Loucy (cell line): ENCODE data around the gene LAMTOR5.

Experiments
- EZH2phosphoT487 ChIP-seq: fragments of 200-600 bp; IDR thresholded peaks from 2 replicates; pipeline ENCODE4 v1.6.1; 2018; ENCODE audit warnings: antibody characterized with exemption, mild to moderate bottlenecking, moderate library complexity, borderline replicate concordance
- TF ChIP-seq, protein P1 (sequence below): fragments of 200-600 bp; sonication (generic); conservative IDR thresholded peaks from 2 replicates; pipeline ENCODE4 v1.5.1; 2014; ENCODE audit warnings: mild to moderate bottlenecking, antibody characterized with exemption, low read length

DNA sequence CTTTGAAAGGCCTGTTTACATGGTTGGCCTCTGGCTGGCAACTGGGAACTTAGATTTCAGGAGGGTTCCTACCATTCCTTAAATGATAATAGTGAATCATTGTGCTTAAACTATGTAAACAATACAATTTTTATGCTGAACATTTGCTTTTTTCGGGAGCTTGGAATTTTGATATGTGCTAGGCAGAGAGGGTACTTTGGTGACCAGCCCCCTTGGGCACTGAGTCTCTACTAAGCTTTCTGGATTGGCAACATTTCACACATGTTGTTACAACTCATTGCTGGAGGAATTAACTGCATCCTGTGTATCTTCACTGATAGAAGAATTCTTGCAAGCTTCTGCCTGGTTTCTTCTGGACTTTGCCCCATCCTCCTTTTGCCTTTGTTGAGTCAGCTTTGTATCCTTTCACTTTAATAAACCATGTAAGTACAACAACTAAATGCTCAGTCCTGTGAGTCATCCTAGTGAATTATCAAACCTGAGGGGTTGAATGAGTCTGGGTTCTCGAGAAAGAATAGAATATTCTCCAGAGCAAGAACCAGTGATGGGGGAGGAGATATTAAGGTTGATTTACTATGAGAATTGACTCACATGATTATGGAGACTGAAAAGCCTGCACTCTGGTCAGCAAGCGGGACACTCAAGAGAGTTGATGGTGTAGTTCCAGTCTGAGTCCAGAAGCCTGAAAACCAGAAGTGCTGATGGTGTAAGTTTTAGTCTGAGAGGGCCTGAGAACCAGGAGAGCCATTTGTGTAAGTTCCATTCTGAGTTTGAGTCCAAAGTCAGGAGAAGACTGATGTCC lies 13.6 kb downstream of the LAMTOR5 start:
- TF ChIP-seq, protein P1, sequence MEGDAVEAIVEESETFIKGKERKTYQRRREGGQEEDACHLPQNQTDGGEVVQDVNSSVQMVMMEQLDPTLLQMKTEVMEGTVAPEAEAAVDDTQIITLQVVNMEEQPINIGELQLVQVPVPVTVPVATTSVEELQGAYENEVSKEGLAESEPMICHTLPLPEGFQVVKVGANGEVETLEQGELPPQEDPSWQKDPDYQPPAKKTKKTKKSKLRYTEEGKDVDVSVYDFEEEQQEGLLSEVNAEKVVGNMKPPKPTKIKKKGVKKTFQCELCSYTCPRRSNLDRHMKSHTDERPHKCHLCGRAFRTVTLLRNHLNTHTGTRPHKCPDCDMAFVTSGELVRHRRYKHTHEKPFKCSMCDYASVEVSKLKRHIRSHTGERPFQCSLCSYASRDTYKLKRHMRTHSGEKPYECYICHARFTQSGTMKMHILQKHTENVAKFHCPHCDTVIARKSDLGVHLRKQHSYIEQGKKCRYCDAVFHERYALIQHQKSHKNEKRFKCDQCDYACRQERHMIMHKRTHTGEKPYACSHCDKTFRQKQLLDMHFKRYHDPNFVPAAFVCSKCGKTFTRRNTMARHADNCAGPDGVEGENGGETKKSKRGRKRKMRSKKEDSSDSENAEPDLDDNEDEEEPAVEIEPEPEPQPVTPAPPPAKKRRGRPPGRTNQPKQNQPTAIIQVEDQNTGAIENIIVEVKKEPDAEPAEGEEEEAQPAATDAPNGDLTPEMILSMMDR, result no peak
- TF ChIP-seq EZH2phosphoT487, result no peak
